MV-4-11 (cell line): ENCODE data around the gene DTNB.
A peak's percentile ranks its signal among the peaks of the same experiment; 100 is the strongest.

Source experiments
- DNase-seq: peaks from one replicate; lab custom pipeline; 2025; lab: John Stamatoyannopoulos, UW

The DTNB gene

DNA sequence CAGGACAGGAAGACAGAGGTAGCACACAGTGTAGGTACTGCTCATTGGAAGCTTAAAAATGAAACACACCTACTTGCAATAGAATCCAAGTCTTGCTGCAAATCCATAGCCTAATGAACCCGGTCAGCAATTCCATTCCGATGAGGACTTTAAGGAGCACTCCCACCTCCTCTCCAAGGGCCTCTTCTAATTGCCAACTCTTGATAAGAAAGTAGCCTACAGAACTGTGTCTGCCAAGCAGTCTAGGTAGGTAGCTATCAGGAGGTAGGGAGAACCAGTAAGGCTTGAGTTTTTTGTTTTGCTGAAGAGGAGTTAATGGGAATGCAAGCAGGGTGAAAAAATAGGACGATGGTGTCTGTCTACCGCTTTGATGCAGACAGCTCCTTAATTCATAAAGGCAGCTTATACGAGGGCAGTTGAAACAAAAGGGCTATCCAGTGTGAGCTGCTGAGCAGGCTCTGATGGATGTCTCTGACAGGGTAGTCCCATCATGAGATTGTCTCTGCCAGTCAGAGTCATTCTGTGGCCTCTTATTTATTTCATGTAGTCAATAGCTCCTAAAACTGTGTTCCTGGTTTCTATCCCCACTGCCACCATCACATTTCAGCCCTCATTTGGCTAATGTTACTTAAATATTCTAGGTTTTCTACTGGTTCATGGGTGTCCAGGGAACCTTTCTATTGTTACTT lies 176.0 kb downstream of the DTNB start:
- no peak for DNase-seq

DNA sequence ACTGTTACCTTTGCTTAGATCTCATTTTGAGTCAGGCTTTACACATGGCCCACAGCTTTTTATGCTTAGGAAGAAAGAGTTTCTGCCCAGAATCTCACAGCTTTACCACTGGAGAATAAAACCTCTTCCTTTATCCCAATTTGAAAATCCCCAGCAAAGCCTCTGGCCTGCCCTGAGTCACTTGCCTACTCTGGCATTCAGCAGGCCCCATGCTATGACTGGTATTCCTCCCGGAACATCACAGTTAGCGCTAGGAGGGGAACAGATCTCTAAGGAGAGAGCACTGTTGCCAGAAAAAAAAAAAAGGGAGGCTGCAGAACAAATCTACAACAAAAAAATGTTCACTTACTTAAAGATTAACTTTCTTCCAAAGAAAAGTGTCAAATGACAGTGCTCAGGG lies 178.8 kb downstream of the DTNB start:
- DNase-seq = no peak

DNA sequence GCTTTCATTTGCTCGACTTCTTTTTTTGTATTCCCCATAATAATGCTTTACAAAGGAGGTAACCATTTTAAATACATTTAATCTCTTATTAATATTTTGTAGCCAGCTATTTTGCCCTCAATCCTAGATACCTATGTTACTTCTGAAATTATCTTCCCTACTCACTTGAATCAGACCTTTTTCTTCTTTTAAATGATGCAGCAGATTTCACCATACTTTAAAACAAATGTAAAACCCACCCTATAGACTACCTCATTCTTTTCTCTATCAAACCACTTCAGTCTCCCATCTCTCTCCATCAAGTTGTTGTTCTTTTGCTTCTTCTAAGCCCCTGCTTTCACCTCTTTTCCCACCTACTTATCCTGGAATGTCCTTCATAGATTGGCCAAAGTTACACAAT lies 180.2 kb downstream of the DTNB start:
- no peak for DNase-seq

DNA sequence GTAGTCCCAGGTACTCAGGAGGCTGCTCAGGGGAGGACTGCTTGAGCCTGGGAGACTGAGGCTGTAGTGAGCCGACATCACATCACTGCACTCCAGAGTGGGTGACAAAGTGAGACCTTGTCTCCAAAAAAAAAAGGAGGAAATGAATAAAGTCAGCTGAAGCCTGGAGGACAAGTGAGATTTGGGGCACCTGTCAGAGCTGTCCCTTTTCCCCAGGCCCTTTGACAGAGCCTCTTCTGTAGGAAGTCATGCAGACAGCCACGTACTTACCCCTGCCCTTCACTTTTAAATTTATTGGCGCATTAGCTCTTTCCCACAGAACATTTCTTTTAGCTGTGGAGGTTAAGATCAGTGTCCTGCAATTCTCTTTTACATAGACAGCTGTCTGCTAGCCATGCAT lies 180.7 kb downstream of the DTNB start:
- no peak for DNase-seq

DNA sequence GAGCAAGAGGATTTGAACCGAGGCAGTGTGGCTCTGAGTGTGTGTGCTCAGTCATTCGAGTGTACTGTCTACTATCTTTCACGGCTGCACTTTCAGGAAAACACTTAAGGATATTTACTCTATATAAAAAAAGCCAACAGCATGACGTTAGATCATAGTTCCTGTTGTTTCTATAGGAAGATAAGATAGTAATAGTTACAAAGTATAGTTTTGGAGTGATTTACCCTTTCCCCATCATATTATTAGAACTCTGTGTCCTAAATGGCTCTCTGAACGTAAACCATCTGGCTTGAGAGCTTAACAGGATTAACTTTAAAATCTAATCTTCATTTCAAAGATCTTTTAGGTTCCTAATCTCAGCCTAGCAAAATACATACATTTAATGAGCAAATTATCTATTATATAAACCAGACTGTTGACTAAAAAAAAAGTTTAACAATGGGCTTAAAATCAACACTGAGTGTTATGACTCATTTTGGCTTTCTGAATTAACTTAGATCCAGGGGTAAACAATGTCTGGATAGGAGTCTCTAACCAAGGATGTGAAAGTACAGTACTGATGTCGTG lies 181.3 kb downstream of the DTNB start:
- DNase-seq = no peak

DNA sequence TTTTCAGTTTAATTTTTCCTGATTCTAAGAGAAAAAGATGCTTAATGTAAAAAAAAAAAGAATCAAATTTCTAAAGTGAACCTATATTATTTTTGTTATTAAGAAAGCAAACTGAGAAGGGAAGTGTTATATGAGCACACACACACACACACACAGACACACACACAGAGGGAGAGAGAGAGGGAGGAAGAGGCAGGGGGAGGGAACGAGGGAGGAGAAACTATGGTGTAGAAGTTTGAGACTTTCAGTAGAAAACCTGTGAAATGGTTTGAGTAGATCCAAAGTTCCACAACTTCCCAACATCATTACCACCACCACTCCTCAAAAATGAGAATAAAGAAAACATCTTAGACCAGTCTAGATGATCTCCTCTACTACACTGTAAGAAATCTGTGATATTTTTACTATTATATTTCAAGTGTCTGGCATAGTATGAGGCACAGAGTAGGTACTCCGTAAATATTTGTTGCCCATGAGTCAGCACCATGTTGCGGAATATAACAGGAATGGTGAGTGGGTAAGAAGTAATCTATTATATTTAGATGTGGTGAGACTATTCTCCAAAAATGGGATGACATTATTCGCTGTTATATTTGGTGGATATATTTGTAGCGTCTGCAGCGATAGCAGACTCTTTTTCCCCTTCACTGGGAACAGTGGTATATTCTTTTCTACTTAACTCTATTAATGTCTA lies 182.2 kb downstream of the DTNB start:
- DNase-seq = no peak

DNA sequence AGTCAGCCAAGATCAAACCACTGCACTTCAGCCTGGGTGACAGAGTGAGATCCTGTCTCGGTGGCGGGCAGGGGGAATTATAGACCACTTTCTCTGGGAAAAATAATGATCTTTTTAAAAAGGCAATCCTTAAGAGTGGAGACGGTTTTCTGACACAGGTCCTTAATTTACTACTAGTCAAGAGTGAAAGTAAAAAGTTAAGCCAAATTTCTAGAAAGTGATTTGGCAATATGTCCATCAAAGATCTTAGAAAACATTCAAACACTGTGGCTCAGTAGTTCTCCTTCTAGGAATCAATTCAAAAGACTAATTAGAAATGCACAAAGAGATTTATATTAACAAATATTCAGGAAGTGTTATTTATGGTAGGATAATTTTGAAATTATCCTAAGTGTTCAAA lies 183.2 kb downstream of the DTNB start:
- DNase-seq = peak; percentile 13

DNA sequence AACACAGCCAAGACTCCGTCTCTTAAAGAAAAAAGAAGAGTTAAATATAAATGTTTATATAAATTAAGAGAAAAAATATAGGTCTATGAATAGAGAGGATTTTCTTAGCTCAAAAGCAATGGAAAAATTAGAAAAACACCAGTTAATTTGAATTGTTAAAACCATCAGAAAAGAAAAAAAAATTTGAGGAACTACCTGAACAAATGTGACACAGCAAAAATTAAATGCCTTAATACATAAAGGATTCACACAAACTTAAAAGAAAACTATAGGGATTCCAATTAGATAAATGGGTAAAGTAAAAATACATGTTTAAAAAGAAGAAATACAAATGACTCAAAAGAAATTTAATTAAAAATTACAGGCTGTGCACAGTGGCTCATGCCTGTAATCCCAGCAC lies 183.7 kb downstream of the DTNB start:
- no peak for DNase-seq

DNA sequence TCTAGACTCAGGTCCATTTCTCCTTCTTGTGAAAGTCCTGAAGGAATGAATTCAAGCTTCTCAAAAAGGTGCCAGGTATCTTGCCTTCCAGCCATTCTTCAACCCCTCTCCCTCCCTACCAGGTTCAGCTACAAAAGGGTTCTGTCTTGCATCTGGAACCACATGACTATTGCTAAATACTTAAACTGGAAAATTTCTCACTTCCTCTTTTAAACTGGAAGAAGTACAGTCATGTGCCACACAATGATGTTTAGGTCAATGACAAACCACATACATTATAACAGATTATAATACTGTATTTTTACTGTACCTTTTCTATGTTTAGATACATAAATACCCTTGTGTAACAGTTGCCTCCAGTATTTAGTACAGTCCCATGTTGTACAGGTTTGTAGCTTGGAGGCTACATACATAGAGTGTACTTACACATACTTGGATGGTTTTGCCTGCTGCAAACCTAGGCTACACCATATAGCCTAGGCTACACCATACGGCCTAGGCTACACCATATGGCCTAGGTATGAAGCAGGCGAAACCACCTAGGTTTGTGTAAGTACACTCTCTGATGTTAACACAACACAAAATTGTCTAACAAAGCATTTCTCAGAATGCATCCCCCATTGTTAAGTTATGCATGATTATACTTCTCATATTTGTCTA lies 189.6 kb downstream of the DTNB start:
- DNase-seq = peak; percentile 97

DNA sequence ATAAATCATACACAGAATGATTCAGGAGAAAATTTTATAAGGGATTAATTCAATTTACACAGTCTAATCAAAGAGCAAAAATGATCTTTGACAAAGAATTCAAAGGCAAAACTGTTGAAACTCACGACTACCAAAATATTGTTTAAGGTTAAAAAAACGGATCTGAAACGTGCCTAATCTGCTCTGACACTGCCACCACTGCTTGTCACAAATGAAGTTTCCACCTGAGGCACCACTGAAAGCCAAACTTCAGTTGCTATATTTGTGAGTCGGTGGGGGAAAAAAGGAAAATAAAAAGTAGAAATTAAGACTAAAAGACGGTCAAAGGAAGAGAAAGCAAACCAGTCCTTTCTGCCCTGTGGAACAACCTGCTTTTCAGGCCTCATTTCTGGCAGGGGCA lies 191.0 kb downstream of the DTNB start:
- peak; percentile 46 for DNase-seq

DNA sequence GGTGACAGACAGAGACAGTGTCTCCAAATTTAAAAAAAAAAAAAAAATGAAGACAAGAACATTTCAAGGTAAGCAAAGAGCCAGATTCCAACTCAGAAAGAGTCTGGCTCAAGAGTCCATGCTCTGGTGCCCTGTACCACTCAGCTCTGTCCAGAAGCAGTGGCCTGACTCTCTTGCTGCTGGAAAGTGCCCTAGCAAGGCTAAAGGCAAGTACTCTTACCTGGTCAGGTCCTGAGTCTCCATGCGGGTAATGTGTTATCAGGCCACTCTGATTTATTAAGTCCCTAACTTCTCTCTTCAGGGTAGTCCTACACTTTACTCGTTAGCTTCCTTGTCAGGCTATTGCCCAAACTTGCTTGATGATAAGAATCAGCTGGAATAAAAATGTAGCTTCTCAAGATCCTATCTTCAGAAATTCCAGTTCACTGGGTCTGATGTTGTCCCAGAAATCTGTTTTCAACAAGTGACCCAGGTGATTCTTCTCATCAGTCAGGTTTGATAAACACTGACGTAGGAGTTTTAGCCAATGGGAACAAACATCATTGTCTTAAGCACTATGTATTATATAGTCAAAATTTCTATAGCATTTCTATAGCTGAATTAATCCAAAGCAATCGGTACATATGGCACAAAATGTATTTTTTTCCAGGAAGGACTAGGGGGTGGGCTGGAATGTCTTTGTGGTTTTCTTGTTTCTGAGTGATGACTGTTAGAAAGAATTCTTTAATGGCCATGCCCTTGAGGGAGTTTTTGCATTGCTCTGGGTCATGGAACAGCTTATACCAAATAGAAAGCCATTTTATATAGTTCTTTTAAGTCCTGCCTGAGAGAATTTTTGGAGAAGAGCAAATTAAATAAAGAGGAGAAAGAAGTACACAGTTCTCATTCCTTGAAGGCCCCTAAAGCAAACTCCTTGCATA lies 191.7 kb downstream of the DTNB start:
- no peak for DNase-seq

DNA sequence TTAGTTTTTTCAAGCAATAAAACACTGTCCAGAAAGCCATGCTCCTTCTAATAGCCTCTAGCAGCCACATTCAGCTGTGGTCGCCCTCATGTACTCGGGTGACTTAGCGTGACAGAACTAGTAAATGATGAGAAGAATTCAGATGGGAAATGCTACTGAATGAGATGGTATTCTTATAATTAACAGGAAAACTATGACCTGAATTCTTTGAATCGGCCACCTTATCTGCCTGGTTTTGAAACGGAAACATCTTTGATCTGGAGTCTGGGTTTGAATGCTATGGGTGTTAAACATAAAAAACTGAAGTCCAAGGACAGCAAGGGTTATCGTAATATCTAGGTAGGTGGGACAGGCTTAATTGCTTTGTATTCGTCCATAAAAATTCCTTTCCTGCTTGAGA lies 192.8 kb downstream of the DTNB start:
- DNase-seq = no peak

DNA sequence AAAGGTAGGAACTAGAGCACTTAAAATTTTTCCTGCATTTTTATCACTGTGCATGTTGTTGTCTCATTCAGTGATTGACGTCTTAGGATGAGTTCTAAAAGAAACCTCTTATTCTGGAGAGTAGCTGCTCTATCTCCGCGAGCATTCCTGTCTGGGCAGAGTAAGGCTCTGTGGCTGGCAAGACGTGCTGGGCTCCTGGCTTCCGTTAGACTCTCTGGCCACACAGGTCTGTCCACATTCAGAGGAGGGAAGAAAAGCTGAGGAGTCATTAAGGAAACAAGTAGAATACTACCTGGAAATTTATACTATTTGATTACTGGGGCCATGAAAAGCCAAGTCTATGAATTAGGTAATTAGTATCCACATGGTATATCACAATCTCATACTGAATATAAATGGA lies 193.6 kb downstream of the DTNB start:
- no peak for DNase-seq

DNA sequence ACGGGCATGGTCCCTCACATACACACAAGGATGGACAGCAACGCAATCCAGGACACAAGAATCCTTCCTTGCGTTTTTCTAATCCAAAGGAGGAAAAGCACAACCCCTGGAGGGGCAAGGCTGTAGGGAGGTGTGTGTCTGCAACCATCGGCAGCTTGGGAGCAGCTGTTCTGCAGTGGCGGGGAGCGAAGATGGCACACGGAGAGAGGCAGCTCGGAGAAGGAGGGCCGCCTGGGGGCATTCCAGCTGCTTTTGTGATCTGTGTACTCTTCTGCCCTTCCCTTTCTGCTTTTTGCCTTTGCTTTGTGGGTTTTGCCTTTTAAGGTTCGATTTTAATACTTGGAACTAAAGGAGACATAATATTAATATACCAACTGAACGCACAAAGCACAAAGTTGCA lies 194.6 kb downstream of the DTNB start:
- no peak for DNase-seq

DNA sequence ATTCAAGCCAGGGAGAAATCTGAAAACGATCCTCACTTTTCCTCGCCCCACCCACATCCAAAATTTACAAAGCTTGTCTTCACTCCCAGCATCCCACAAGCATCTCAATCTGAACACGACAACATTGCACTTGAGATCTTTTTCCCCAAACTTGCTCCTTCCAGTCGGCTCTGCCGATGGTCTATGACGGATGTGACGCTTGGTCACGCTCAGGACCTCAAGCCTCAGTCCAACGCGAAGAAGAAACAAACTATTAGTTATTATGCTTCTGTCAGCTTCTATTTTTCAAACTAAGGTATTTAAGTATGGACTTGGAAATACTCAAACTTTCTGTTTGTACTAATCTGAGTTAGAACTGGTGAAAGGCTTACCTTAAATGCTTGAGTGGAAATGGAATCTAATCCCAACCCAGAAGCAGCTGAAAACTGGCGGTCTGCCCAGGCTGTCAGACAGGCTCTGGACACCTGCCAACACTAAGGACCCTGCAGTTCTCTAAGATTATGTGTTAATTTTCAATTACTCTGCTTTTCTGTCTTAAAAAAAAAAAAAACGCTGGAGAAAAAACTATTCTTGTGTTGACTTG lies 199.5 kb downstream of the DTNB start:
- no peak for DNase-seq

DNA sequence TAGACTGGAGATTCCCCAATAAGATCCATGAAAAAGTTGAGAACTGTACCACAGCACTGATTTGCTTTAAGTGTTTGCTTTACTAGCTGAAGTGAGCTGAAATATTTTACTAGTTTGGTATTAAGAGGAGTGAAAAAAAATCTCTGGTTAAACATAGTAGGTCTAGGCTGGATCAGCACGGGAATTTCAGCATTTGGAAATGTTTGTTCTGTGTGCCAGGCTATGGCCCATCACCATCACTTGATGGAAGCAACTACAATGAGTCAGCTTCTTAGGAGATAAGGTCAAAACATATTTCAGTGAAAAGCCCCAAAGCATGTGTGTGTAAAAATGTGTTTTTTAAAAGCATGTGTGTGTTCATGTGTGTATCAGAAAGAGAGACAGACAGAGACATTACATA lies 200.2 kb downstream of the DTNB start:
- DNase-seq = no peak

DNA sequence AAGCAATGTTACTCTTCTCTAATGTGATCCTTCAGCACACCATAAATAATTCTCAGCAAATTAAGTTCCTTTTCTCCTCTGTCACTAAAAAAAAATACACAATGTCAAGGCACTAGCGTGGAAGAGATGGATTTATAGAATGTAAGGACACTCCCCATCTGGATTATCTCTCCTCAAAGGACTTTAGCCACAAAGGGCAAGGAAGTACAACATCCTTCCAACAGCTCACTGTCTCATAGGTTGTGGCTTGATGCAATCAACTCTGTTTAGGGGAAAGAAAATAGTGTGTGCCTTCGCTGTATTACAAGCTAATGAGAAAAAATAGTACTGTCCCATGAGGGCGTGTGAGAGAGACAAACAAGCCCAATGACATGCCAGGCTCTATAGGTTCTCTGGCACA lies 202.6 kb downstream of the DTNB start:
- no peak for DNase-seq

DNA sequence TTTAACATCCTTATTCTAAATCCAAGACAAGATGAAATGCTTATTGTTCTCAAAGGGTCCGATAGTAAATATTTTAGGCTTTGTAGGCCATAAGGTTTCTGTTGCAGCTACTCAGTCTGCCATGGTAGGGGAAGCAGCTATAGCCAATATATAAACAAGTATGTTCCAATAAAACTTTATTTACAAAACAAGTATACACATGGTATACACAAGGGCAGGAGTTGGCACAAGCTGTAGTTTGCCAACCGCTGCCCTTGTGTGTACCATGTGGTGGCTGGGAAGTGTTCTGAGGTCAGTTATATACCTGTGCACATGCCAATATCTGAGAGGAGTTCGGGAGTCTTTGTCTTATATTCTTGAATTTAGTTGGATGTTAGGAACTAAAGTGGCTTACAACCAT lies 205.6 kb downstream of the DTNB start:
- no peak for DNase-seq

DNA sequence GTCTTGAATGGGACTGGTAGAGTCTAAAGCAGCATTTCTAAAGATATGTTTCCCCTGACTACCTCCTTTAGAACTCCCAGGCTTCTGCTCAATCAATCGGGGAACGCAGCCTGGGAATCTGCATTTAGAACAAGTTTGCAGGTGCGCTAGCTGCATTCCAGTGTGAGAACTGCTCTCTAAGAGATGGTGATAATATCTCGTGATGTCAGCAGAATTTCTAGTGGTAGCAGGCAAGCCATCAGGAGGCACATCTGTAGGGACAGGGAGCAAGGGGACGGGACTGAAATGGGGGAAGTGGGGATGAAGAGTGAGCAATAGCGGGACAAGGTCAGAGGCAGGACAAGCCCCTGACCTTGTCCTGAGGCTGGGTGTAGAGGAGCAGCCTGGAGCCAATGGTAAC lies 211.4 kb downstream of the DTNB start:
- no peak for DNase-seq

DNA sequence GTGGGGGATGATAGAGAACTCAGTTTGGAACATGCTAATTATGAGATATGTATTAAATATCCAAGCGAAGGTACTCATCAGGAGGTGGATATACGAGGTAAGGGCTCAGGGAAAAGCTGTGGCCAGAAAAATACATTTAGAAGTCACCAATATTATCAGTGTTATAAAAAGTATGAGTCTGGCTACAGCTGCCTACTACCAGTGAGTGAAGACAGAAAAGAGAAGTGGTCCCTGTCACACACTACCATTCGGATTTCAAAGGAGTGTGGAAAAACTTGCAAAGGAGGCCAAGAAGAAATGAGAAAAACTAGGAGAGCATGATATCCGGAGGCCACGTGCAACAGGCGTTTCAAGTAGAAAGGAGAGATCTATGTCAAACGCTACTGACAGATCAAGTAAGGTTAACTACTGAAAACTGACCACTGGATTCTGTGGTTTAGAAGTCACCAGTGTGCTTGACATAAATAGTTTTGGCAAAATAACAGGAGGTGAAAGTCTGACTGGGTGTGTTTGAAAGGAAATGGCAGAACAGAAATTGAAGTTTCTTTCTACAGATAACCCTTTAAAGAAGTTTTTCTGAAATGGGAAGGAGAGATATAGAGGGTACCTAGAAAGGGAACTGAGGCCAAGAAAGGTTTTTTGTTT lies 213.0 kb downstream of the DTNB start:
- peak; percentile 66 for DNase-seq
